ENCODE results near the gene COBL.

DNA sequence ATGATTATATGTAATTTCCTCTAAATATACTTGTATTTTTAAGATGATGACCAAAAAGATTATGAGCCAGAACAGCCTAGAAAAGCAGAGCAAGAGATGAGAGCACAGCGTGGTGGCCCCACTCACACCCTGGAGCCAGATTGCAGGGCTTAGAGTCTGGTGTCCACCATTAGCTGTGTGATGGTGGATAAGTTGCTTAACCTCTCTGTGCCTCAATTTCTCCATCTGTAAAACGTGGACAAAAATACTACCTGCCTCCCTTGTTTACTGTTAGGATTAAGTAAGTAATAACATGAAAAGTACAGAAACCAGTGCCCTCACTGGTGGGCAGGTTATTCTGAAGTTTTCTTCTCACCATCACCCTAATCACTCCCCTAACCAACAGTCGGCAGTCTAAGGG is 212.3 kb downstream of the COBL start:
- TF ChIP-seq, protein P1, sequence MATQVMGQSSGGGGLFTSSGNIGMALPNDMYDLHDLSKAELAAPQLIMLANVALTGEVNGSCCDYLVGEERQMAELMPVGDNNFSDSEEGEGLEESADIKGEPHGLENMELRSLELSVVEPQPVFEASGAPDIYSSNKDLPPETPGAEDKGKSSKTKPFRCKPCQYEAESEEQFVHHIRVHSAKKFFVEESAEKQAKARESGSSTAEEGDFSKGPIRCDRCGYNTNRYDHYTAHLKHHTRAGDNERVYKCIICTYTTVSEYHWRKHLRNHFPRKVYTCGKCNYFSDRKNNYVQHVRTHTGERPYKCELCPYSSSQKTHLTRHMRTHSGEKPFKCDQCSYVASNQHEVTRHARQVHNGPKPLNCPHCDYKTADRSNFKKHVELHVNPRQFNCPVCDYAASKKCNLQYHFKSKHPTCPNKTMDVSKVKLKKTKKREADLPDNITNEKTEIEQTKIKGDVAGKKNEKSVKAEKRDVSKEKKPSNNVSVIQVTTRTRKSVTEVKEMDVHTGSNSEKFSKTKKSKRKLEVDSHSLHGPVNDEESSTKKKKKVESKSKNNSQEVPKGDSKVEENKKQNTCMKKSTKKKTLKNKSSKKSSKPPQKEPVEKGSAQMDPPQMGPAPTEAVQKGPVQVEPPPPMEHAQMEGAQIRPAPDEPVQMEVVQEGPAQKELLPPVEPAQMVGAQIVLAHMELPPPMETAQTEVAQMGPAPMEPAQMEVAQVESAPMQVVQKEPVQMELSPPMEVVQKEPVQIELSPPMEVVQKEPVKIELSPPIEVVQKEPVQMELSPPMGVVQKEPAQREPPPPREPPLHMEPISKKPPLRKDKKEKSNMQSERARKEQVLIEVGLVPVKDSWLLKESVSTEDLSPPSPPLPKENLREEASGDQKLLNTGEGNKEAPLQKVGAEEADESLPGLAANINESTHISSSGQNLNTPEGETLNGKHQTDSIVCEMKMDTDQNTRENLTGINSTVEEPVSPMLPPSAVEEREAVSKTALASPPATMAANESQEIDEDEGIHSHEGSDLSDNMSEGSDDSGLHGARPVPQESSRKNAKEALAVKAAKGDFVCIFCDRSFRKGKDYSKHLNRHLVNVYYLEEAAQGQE (IDR thresholded peaks at IDR 0.05; ENCODE audit: insufficient read depth in 1 of 2, low read depth in 2 of 2, low read length in 1 of 2) = no peak
- TF ChIP-seq, protein P2, sequence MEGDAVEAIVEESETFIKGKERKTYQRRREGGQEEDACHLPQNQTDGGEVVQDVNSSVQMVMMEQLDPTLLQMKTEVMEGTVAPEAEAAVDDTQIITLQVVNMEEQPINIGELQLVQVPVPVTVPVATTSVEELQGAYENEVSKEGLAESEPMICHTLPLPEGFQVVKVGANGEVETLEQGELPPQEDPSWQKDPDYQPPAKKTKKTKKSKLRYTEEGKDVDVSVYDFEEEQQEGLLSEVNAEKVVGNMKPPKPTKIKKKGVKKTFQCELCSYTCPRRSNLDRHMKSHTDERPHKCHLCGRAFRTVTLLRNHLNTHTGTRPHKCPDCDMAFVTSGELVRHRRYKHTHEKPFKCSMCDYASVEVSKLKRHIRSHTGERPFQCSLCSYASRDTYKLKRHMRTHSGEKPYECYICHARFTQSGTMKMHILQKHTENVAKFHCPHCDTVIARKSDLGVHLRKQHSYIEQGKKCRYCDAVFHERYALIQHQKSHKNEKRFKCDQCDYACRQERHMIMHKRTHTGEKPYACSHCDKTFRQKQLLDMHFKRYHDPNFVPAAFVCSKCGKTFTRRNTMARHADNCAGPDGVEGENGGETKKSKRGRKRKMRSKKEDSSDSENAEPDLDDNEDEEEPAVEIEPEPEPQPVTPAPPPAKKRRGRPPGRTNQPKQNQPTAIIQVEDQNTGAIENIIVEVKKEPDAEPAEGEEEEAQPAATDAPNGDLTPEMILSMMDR (IDR thresholded peaks at IDR 0.05) = no peak
- no peak for TF ChIP-seq POLR2AphosphoS5 (IDR thresholded peaks at IDR 0.05; ENCODE audit: low read depth, low read length)
